Measurements from ENCODE around the gene PAQR5.

Gene PAQR5

GRCh38 chr15:69320977-69321554 is 22.4 kb downstream of the PAQR5 start:
- no peaks in the 10 kb centered on the region for H4K20me1 ChIP-seq (ENCODE audit: insufficient read depth, low read length)
- no peaks in the 10 kb centered on the region for H3K9me2 ChIP-seq (ENCODE audit: low read depth, low read length)
- TF ChIP-seq CTCF (IDR thresholded peaks at IDR 0.05; ENCODE audit: low read length) (no peak), EZH2 (IDR thresholded peaks at IDR 0.05; ENCODE audit: borderline replicate concordance, low read length) (no peak)
- no peak overlapping the region for H2AFZ ChIP-seq (ENCODE audit: low read length)
- H3K4me3 ChIP-seq (ENCODE audit: low read depth, low read length, poor library complexity, severe bottlenecking) = no peak overlapping the region
- H3F3A ChIP-seq (ENCODE audit: insufficient read depth, low read length) = no peaks in the 10 kb centered on the region
- no peaks in the 10 kb centered on the region for H3K36me3 ChIP-seq (ENCODE audit: insufficient read depth, low read length)
- no peaks in the 10 kb centered on the region for H3K9me3 ChIP-seq (ENCODE audit: low read length)
- H3K4me2 ChIP-seq (ENCODE audit: low read length) = no peak overlapping the region
- no peak overlapping the region for H3K27ac ChIP-seq (ENCODE audit: low read depth, low read length, poor library complexity, severe bottlenecking)
- H3K79me2 ChIP-seq (ENCODE audit: insufficient read depth, low read length) = no peaks in the 10 kb centered on the region
- H3K9ac ChIP-seq (ENCODE audit: low read length) = no peak overlapping the region
- H3K27me3 ChIP-seq (ENCODE audit: insufficient read depth, low read length) = no peaks in the 10 kb centered on the region
- no peaks in the 10 kb centered on the region for H3K4me1 ChIP-seq (ENCODE audit: insufficient read depth, low read length, severe bottlenecking)

- H3K9me2 ChIP-seq (ENCODE audit: low read depth, low read length) = no peaks in the 10 kb centered on the region
- no peak overlapping the region for H3K4me3 ChIP-seq (ENCODE audit: low read depth, low read length, poor library complexity, severe bottlenecking)
- TF ChIP-seq CTCF (IDR thresholded peaks at IDR 0.05; ENCODE audit: low read length) (no peak), EZH2 (IDR thresholded peaks at IDR 0.05; ENCODE audit: borderline replicate concordance, low read length) (no peak)
- no peaks in the 10 kb centered on the region for H3K79me2 ChIP-seq (ENCODE audit: insufficient read depth, low read length)
- H3K27me3 ChIP-seq (ENCODE audit: insufficient read depth, low read length) = no peaks in the 10 kb centered on the region
- H3K4me1 ChIP-seq (ENCODE audit: insufficient read depth, low read length, severe bottlenecking) = no peaks in the 10 kb centered on the region
- H3K4me2 ChIP-seq (ENCODE audit: low read length) = no peak overlapping the region
- H3K27ac ChIP-seq (ENCODE audit: low read depth, low read length, poor library complexity, severe bottlenecking) = no peak overlapping the region
- H2AFZ ChIP-seq (ENCODE audit: low read length) = no peak overlapping the region
- no peak overlapping the region for H3K9ac ChIP-seq (ENCODE audit: low read length)
- no peaks in the 10 kb centered on the region for H3K9me3 ChIP-seq (ENCODE audit: low read length)
- H4K20me1 ChIP-seq (ENCODE audit: insufficient read depth, low read length) = no peaks in the 10 kb centered on the region
- no peaks in the 10 kb centered on the region for H3K36me3 ChIP-seq (ENCODE audit: insufficient read depth, low read length)
- H3F3A ChIP-seq (ENCODE audit: insufficient read depth, low read length) = no peaks in the 10 kb centered on the region
Measured at GRCh38 chr15:69323893-69324430, 25.2 kb downstream of the PAQR5 start.

- Histone ChIP-seq H3K27ac (ENCODE audit: low read depth, low read length, poor library complexity, severe bottlenecking) (no peak overlapping the region), H3K4me1 (ENCODE audit: insufficient read depth, low read length, severe bottlenecking) (no peaks in the 10 kb centered on the region), H3K79me2 (ENCODE audit: insufficient read depth, low read length) (no peaks in the 10 kb centered on the region), H3K4me3 (ENCODE audit: low read depth, low read length, poor library complexity, severe bottlenecking) (no peak overlapping the region), H3K9ac (ENCODE audit: low read length) (no peak overlapping the region), H4K20me1 (ENCODE audit: insufficient read depth, low read length) (no peaks in the 10 kb centered on the region), H3K36me3 (ENCODE audit: insufficient read depth, low read length) (no peaks in the 10 kb centered on the region), H3K4me2 (ENCODE audit: low read length) (no peak overlapping the region), H3K9me2 (ENCODE audit: low read depth, low read length) (no peaks in the 10 kb centered on the region), H3K27me3 (ENCODE audit: insufficient read depth, low read length) (no peaks in the 10 kb centered on the region), H3F3A (ENCODE audit: insufficient read depth, low read length) (no peaks in the 10 kb centered on the region), H2AFZ (ENCODE audit: low read length) (no peak overlapping the region), H3K9me3 (ENCODE audit: low read length) (no peaks in the 10 kb centered on the region)
- TF ChIP-seq EZH2 (IDR thresholded peaks at IDR 0.05; ENCODE audit: borderline replicate concordance, low read length) = no peak
- TF ChIP-seq CTCF (IDR thresholded peaks at IDR 0.05; ENCODE audit: low read length) = no peak
Measured at GRCh38 chr15:69324565-69324964, 25.9 kb downstream of the PAQR5 start.

All from OCI-LY1 (cell line).